Measurements from ENCODE around the gene NTM.

DNA sequence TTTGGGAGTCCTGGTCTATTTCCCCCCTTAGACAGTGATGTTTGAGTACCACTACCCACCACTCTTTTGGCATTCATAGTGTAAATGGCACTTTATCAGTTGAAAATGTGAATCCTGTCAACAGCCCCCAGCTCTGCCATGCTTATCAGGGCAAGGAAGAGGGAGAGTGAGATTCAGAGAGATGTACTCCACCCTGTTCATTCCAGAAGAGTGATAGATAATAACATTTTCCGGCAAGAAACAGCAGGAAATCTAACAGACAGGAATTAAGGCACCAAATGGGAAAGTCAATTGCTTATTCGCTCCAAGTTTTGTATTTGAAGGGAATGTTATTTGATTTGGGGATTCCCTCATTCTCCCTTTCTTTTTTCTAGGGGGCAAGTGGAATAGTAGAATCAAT is 681.9 kb downstream of the NTM start:
- TF ChIP-seq, protein P1, sequence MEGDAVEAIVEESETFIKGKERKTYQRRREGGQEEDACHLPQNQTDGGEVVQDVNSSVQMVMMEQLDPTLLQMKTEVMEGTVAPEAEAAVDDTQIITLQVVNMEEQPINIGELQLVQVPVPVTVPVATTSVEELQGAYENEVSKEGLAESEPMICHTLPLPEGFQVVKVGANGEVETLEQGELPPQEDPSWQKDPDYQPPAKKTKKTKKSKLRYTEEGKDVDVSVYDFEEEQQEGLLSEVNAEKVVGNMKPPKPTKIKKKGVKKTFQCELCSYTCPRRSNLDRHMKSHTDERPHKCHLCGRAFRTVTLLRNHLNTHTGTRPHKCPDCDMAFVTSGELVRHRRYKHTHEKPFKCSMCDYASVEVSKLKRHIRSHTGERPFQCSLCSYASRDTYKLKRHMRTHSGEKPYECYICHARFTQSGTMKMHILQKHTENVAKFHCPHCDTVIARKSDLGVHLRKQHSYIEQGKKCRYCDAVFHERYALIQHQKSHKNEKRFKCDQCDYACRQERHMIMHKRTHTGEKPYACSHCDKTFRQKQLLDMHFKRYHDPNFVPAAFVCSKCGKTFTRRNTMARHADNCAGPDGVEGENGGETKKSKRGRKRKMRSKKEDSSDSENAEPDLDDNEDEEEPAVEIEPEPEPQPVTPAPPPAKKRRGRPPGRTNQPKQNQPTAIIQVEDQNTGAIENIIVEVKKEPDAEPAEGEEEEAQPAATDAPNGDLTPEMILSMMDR (conservative IDR thresholded peaks at IDR 0.05; ENCODE audit: low read length) = no peak
- no peak for TF ChIP-seq EZH2phosphoT487 (IDR thresholded peaks at IDR 0.05; ENCODE audit: borderline replicate concordance)

Measured in Loucy (cell line).